Activated CD8-positive, alpha-beta memory T cell treated with anti-CD3 and anti-CD28 coated beads for 24 hours (primary cell): ENCODE data around the gene TEX35.

Experiments
- DNase-seq: peaks from one replicate; pipeline ENCODE4 v3.0.0-alpha.2; 2020

TEX35 gene

GRCh38 chr1:178521241-178521640, 8.3 kb downstream of the TEX35 start:
- no peak for DNase-seq

DNA sequence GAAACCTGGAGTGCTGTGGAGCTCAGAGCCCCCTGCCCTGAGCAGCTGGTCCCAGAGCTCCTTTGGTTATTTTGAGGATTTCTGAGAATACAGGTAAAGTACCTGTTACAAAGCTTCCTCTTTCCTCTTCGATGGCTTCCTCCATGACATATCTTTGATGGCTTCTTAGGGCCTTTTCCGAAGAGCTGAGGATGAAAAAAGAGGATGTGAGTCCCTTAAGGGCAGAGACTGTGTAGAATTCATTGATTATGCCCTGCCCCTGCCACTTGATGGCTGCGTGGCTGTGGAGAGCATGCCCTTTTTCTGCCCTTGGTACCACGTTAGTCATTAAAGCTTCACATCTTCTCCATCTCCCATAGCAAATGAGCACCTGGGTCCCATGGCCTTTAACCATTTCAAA, 14.2 kb downstream of the TEX35 start:
- no peak for DNase-seq

DNA sequence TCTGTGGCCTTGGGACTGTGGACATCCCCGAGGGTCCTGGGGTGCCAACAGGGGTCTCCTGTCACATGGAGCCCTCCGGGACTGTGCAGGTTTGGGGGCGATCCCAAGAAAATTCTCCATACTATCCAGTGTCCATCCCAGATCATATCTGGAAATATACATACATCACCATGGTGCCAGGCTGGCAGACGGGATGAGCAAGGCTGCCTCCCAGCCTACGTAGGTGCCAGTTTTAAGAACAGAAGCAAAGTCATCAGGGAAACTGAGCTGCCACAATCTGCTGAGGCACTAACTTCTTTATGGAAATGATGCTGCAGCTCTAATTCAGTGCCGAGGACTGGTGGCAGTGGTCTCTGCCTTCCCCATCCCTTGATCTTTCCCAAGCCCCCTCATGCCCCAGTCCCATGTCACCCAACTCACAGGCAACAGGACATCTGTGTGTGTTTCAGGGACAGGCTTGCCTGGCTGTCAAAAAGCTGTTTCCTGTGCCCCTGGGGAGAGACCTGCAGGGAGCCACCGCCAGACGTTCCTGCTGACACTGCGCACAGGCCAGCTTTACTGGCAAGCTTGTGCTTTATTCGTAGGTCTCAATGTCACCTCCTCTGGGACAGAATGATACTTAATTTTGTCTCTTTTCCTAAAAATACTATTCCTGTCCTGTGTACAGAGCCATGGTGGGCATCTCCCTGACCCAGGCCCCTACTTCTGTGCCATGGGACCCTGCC, 15.5 kb downstream of the TEX35 start:
- no peak for DNase-seq

DNA sequence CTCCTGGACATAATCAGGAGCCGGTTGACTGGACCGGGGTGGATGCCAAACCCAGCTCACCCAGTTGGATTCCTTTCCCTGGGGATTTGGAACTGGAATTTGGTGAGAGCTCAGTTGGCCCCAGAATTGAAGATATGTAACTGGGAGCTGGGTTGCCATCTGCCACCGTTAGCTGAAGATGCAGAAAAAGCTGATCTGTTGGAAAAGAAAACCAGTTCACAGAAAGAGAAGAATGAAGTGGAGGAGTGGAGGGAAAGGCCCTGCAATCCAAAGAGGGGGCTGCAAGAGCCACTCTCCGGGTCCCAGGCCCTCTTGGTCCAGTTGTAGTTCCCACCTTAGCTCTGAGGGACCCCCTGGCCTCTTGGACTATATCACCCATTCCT, 16.0 kb downstream of the TEX35 start:
- no peak for DNase-seq

DNA sequence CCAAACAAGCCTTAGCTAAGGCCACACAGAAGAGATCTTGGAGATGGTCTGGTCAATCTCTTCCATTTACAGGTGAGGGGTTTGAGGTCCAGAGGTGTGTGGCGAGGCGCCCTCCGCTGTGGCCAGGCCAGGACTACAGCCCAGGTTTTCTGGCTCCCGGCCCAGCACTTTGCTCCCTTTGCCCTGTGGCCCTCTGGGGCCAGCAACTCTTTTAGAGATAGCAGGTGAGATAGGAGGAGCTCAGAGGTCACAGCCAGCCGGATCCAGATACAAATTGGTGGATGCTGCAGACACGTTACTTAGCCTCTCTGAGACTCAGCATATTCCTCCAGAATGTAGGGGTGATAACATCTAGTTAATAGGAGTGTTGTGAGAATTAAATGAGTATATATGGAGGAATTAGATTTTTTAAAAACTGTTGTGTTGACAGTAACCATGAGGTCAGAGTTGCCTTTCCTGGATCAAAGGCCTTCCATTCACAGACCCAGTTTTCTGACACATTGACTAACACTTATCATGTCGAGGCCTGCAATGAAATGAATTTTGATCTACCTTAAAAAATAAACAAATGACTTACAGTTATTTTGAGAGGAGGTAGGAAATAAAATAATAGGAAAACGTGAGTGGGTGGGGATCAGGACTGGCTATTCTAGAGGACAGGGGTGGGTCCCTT, 16.6 kb downstream of the TEX35 start:
- DNase-seq, result no peak

GRCh38 chr1:178530037-178530402, 17.1 kb downstream of the TEX35 start:
- no peak for DNase-seq

DNA sequence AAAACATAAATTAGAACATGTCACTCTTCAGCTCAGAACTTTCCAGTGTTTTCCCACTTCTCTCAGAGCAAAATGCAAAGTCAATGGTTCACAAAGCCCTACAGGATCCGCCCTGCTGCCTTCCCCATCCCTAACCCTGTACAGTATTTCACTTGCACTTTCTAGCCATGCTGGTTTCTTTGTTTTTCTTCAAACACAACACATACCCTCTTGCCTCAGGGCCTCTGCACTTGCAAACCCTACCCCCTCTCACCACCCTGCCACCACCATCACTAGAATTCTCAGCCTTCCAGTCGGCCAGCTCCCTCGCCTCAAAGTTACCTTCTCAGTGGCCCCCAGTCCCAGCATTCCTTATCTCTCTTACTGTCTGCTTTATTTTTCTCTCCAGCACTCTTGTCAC, 17.6 kb downstream of the TEX35 start:
- no peak for DNase-seq

GRCh38 chr1:178531887-178532286, 19.0 kb downstream of the TEX35 start:
- no peak for DNase-seq

GRCh38 chr1:178532392-178532791, 19.5 kb downstream of the TEX35 start:
- DNase-seq, result peak; percentile 90

- DNase-seq, result peak; percentile 33
Observed at GRCh38 chr1:178533121-178533946, 20.4 kb downstream of the TEX35 start.

DNA sequence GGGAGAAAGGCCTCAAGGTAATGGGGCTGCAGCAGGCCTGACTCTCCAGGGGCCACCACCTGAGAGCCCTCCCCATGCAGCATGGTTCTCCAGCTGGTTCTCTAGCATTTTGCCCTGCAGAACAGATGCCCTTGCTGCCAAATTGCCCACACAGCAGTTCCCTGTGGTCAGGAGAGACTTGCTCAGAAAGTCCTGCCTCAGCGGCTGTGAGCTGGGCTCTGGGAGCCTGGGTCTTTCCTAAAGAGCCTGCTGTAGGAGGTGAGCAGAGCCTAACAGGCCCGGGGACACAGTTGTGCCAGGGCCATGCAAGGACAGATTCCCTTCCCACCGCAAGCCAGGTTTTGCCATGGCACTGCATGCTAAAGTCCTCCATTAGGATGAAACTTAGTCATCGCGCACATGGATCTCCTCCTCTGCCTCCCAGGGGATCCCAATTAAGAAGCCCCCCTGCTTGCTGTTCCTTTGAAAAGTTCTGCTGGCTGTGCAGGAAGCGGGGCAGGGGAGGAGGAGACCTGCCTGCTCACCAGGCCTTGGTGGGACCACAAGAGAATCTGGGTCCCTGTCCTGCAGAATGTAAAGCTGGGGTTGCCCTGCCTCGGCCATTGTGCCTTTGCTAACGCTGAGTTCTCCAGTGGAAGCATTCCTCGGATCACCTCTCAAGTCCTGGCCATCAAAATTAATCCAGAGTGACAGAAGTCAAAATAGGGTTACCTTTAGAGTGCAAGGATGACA, 21.4 kb downstream of the TEX35 start:
- DNase-seq, result peak; percentile 42

DNA sequence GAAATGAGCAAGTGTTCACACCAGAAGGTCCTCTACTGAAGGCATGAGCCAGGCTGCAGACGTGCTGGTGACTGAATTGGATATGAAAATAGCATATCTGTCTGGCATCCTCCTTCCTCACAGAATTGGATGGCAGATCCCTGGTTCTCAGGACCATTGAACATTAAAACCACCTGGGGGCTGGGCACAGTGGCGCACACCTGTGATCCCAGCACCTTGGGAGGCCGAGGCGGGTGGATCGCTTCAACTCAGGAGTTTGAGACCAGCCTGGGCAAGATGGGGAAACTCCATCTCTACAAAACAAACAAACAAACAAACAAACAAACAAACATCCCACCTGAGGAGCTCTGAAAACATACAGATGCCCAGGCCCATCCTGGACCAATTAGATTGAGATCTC, 23.4 kb downstream of the TEX35 start:
- DNase-seq, result peak; percentile 32

GRCh38 chr1:178536844-178537371, 24.0 kb downstream of the TEX35 start:
- peak; percentile 40 for DNase-seq

DNA sequence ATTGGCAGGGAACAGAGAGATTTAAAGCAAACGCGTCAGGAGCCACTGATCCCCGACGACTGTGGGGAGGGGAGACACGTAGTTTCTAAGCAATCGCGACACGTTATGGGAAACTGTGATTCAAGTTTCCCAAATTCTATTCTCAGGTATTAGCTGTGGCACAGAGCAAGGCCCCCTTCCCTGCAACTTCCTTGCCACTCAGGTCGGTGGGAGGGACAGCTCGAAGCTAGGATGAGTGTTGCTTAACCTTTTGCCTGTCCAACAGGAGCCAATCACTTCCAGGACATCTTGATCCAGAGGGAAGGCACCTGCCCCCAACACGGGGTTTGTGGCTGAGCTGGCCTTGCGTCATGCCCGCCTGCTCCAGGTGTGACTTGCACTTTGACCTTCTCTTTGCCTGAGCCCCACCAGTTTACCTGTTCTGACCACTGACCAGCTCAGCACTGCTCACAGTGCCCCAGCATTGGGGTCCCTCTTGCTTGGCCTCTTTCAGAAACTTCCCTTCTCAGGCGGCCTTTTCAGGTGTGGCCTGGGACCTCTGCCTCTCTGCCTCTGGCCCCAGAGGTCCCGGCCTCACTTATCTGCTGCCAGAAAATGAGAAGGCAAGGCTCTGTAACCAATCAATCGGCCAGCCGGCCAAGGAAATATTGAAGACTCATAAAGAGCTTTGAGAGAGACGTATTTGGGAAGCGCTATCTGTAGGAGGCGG, 24.6 kb downstream of the TEX35 start:
- peak; percentile 49 for DNase-seq

DNA sequence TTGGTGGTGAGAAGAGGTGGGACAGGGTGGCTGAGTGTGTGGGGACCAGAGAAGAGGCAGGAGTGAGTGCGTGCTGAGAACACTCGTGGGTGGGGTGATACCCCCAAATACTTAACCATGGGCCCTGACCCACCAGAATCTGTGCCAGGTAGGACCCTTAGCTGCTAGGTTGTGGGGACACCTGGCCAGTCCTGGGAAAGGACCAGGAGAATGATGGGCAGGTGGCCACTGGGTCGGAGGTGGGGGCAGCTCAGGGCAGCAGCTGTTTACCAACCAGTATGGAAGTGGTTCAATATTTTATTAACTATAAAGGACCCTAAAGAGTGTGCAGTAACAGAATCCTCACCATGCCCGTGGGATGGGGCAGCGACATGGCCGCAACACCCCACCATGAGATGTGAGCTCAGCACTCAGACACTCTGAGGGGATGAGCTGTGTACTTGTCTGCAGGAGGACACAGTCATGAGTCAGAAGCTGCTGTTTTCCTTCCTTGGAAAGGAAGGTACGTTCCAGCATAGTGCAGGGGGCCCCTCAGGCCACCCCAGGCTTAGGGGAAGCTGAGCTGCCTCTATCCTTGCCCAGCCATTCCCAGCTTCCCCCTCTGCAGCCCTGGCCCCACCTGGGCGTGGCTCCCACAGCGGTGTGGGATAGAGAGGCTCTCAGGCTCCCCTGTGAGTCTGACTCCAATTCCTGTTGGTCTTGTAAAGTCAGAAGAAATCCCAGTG, 25.4 kb downstream of the TEX35 start:
- peak; percentile 26 for DNase-seq

GRCh38 chr1:178539291-178539690, 26.4 kb downstream of the TEX35 start:
- DNase-seq, result peak; percentile 15

- no peak for DNase-seq
Observed at GRCh38 chr1:178540204-178540603, 27.3 kb downstream of the TEX35 start.

DNA sequence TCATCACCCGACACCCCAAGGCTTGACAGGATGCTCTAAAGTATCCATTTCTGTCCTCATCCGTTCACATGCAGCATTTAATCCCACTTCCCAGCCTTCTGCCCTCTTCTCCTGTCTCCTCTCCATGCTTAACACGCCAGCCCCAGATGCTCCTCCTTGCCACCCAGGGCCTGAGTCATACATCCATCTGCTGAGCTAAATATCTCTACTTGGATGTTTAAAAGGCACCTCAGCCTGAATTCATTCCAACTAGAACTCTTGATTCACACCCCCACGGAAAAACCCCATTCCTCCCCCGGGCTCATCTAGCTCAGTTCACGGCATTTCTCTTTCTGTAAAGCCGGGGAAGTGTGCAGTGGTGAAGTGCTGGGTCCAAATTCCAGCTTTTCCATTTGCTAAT, 27.7 kb downstream of the TEX35 start:
- DNase-seq, result no peak

DNA sequence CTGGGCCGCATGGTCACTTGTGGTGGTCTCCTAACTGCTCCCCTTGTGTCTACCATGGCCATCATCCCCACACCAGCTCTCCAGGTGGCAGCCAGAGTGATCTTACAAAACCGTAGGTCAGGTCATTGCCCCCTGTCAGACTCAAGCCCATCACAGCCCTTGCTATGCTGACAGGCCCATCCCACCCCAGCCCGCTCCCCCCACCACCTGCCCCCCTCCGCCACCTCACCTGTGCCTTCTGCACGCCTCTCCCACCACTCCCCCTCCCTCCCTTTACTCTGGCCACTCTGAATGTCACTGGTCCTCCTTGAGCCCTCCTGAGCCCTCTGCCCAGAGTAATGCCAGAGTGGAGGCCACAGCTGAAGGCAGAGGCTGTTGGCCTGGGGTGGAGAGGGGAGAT, 28.5 kb downstream of the TEX35 start:
- no peak for DNase-seq

GRCh38 chr1:178541829-178542553, 29.1 kb downstream of the TEX35 start:
- DNase-seq, result peak; percentile 83
